SK-N-SH (cell line): ENCODE results near the gene AEBP2. TPM values are rescaled to one million over a fixed set of nuclear protein-coding genes. Genes with fewer than 3 reads are reported as not detected.

Experiments
- CTCF ChIA-PET: fragments of 300-600, 350-600 bp; formaldehyde crosslinking; extraction: SDS; loops from one replicate; lab custom pipeline; 2021; lab: Yijun Ruan, JAX
- POLR2A ChIA-PET: fragments of 350-600 bp; sonication (Branson Sonifier 250); formaldehyde crosslinking; extraction: SDS; loops from one replicate; lab custom pipeline; 2020; ENCODE audit warnings: antibody characterized with exemption, inconsistent platforms; lab: Yijun Ruan, JAX
- DNase-seq: peaks from one replicate; pipeline ENCODE4 v3.0.0; 2012
- H2AFZ ChIP-seq: fragments of 200-600 bp; sonication (generic); 2 replicates; pipeline ENCODE4 v1.8.1; 2016; ENCODE audit warnings: antibody characterized with exemption, mild to moderate bottlenecking, low read depth
- H3F3A ChIP-seq: fragments of 200-600 bp; sonication (generic); replicated peaks from 2 replicates; pipeline ENCODE3; 2016; ENCODE audit warnings: antibody characterized with exemption, mild to moderate bottlenecking; ENCODE audit not compliant: insufficient read depth
- H3K27ac ChIP-seq, 2 experiments: fragments of 200-500 bp in 1 of 2; fragments of 200-600 bp in 1 of 2; sonication (Bioruptor generic) in 1 of 2; sonication (generic), shearing (Covaris generic) in 1 of 2; 2 replicates each; pipeline versions ENCODE4 v1.5.1 to v1.6.1; 2014 to 2016; ENCODE audit warnings: low read depth in 2 of 2, inconsistent platforms in 1 of 2, low read length in 1 of 2, mild to moderate bottlenecking in 1 of 2, mixed read lengths in 1 of 2
- H3K27me3 ChIP-seq: fragments of 200-600 bp; sonication (generic), shearing (Covaris generic); 2 replicates; pipeline ENCODE4 v1.6.1; 2016; ENCODE audit warnings: mixed run types; ENCODE audit not compliant: insufficient read depth
- H3K36me3 ChIP-seq, 2 experiments: fragments of 200-500 bp in 1 of 2; fragments of 200-600 bp in 1 of 2; sonication (Bioruptor generic) in 1 of 2; sonication (generic) in 1 of 2; replicated peaks in 1 of 2; 2 replicates each; pipeline versions ENCODE3 to v1.5.1; 2014 to 2016; ENCODE audit warnings: low read length in 1 of 2, mild to moderate bottlenecking in 1 of 2; ENCODE audit not compliant: insufficient read depth in 2 of 2, control insufficient read depth in 1 of 2
- H3K4me1 ChIP-seq, 2 experiments: fragments of 200-500 bp in 1 of 2; fragments of 200-600 bp in 1 of 2; sonication (Bioruptor generic) in 1 of 2; sonication (generic), shearing (Covaris generic) in 1 of 2; 2 replicates each; pipeline versions ENCODE4 v1.5.1 to v1.6.1; 2014 to 2016; ENCODE audit warnings: low read depth in 1 of 2, low read length in 1 of 2, mixed run types in 1 of 2; ENCODE audit not compliant: insufficient read depth in 2 of 2, control insufficient read depth in 1 of 2
- H3K4me2 ChIP-seq: fragments of 200-600 bp; sonication (generic), shearing (Covaris generic); 2 replicates; pipeline ENCODE4 v1.6.1; 2017; ENCODE audit warnings: mixed run types
- H3K4me3 ChIP-seq, 2 experiments: fragments of 200-500 bp in 1 of 2; fragments of 200-600 bp in 1 of 2; sonication (Bioruptor generic) in 1 of 2; sonication (generic), shearing (Covaris generic) in 1 of 2; 2 replicates each; pipeline versions ENCODE4 v1.5.1 to v1.8.1; 2014 to 2016; ENCODE audit warnings: low read depth in 2 of 2, inconsistent platforms in 1 of 2, low read length in 1 of 2, mild to moderate bottlenecking in 1 of 2, mixed read lengths in 1 of 2, moderate library complexity in 1 of 2
- H3K79me2 ChIP-seq: fragments of 200-600 bp; sonication (generic); 2 replicates; pipeline ENCODE4 v1.8.1; 2017; ENCODE audit warnings: mild to moderate bottlenecking; ENCODE audit not compliant: insufficient read depth
- H3K9ac ChIP-seq: fragments of 200-600 bp; sonication (generic); 2 replicates; pipeline ENCODE4 v1.6.1; 2017; ENCODE audit warnings: mixed run types
- H3K9me2 ChIP-seq: fragments of 200-600 bp; sonication (generic); 2 replicates; pipeline ENCODE4 v1.6.1; 2017; ENCODE audit warnings: mixed run types
- H3K9me3 ChIP-seq: fragments of 200-600 bp; sonication (generic); 2 replicates; pipeline ENCODE4 v1.6.1; 2017; ENCODE audit warnings: mixed run types, mild to moderate bottlenecking, moderate library complexity
- H4K20me1 ChIP-seq: fragments of 200-600 bp; sonication (generic); 2 replicates; pipeline ENCODE4 v1.6.1; 2017; ENCODE audit warnings: mild to moderate bottlenecking, mixed run types; ENCODE audit not compliant: insufficient read depth
- FOSL2 ChIP-seq: IDR thresholded peaks from 2 replicates; pipeline ENCODE4 v1.4.0; 2012; ENCODE audit warnings: low read depth, mild to moderate bottlenecking, moderate library complexity, borderline replicate concordance
- MEF2A ChIP-seq: IDR thresholded peaks from 2 replicates; pipeline ENCODE4 v1.4.0; 2012; ENCODE audit warnings: low read depth, borderline replicate concordance
- NFIC ChIP-seq: IDR thresholded peaks from 2 replicates; pipeline ENCODE4 v1.4.0; 2012; ENCODE audit warnings: borderline replicate concordance
- PBX3 ChIP-seq: IDR thresholded peaks from 2 replicates; pipeline ENCODE4; 2012
- POLR2AphosphoS5 ChIP-seq: IDR thresholded peaks from 2 replicates; pipeline ENCODE4 v1.6.1; 2012; ENCODE audit warnings: low read depth, low read length
- RCOR1 ChIP-seq: fragments of 150-350 bp; IDR thresholded peaks from 2 replicates; pipeline ENCODE4 v1.6.1; 2017; ENCODE audit warnings: antibody characterized with exemption, low read length
- SIN3A ChIP-seq: IDR thresholded peaks from 2 replicates; pipeline ENCODE4 v1.6.1; 2012; ENCODE audit warnings: low read depth, mild to moderate bottlenecking, low read length, moderate library complexity, borderline replicate concordance
- SMC3 ChIP-seq: IDR thresholded peaks from 2 replicates; pipeline ENCODE4 v1.6.1; 2012; ENCODE audit warnings: low read depth, low read length, improper control_type of control experiment
- USF1 ChIP-seq: IDR thresholded peaks from 2 replicates; pipeline ENCODE4 v1.4.0; 2012; ENCODE audit warnings: low read depth, borderline replicate concordance
- ZBTB33 ChIP-seq: IDR thresholded peaks from 2 replicates; pipeline ENCODE4 v1.4.0; 2012; ENCODE audit warnings: low read depth, borderline replicate concordance
- WGBS: methylation state at CpG from one replicate; pipeline ENCODE4 v1.1.6; 2017; ENCODE audit warnings: low lambda C conversion rate; 5-methylcytosine and 5-hydroxymethylcytosine counted together
- polyA plus RNA-seq, 3 experiments: library from polyadenylated mRNA; depleted of rRNA; stranded (reverse); fragments of >200 nt; gene quantifications; 2 replicates each; pipeline ENCODE4 v1.2.3, GENCODE V29; 2012

AEBP2 gene
- polyA plus RNA-seq, 1 of the 3 experiments (the other 2 are of a cell fraction) = 10.4 TPM

GRCh38 chr12:19545301-19545700 lies 106.0 kb downstream of the AEBP2 start:
- no peak overlapping the region for H3K4me2 ChIP-seq
- POLR2A ChIA-PET = no interaction called here
- TF ChIP-seq FOSL2 = no peak
- no peak for TF ChIP-seq POLR2AphosphoS5
- TF ChIP-seq PBX3 = no peak
- DNase-seq = no peak
- H3K36me3 ChIP-seq = no peaks in the 10 kb centered on the region
- H3K27me3 ChIP-seq = no peaks in the 10 kb centered on the region
- no peaks in the 10 kb centered on the region for H3K9me2 ChIP-seq
- 85% methylated on average over 4 of the region's 4 CpGs for WGBS
- H3F3A ChIP-seq = peaks cover 5% of the 10 kb centered on the region
- CTCF ChIA-PET = no interaction called here
- H3K79me2 ChIP-seq = no peaks in the 10 kb centered on the region
- H4K20me1 ChIP-seq = no peaks in the 10 kb centered on the region
- no peak overlapping the region for H3K27ac ChIP-seq
- no peak overlapping the region for H3K9ac ChIP-seq
- H3K4me3 ChIP-seq = no peak overlapping the region
- H3K4me1 ChIP-seq = peaks cover 9 to 15% of the 10 kb centered on the region in 2 experiments
- H3K9me3 ChIP-seq = no peaks in the 10 kb centered on the region
- no peak overlapping the region for H2AFZ ChIP-seq

GRCh38 chr12:19546027-19546426 lies 106.7 kb downstream of the AEBP2 start:
- Histone ChIP-seq H3K9me3 (no peaks in the 10 kb centered on the region), H2AFZ (no peak overlapping the region), H3K4me2 (no peak overlapping the region), H3K27ac (peak overlapping the region; percentile 71 to 84; a peak in 2 of 4 replicates), H3K79me2 (no peaks in the 10 kb centered on the region), H3F3A (peaks cover 5% of the 10 kb centered on the region), H3K9ac (no peak overlapping the region), H3K9me2 (no peaks in the 10 kb centered on the region), H3K27me3 (no peaks in the 10 kb centered on the region), H4K20me1 (no peaks in the 10 kb centered on the region), H3K36me3 (no peaks in the 10 kb centered on the region), H3K4me1 (peaks cover 9 to 15% of the 10 kb centered on the region in 2 experiments), H3K4me3 (no peak overlapping the region)
- CTCF ChIA-PET = interaction anchor here (1.5 kb wide), 1 partner anchor 38 kb away, joined by 3 read pairs; no protein-coding TSS in a partner anchor
- WGBS = 92% methylated on average over 4 of the region's 4 CpGs
- POLR2A ChIA-PET = no interaction called here
- TF ChIP-seq SMC3 = no peak
- no peak for TF ChIP-seq NFIC
- no peak for TF ChIP-seq MEF2A
- no peak for TF ChIP-seq USF1
- TF ChIP-seq SIN3A = no peak
- TF ChIP-seq RCOR1 = no peak
- TF ChIP-seq ZBTB33 = no peak
- DNase-seq = no peak
